Activated CD4-positive, alpha-beta memory T cell treated with anti-CD3 and anti-CD28 coated beads, Interleukin-2, amount 10 ng/mL, durations not matched to agents 7 days and 5 days (primary cell): ENCODE measurements around the gene NDUFA3. TPM values are rescaled to one million over a fixed set of nuclear protein-coding genes. Genes with fewer than 3 reads are reported as not detected.

Source experiments
- CTCF ChIA-PET: fragments of 350-600 bp; sonication (Branson Sonifier 250); formaldehyde crosslinking; loops from one replicate; lab custom pipeline; 2021; ENCODE audit warnings: antibody characterized with exemption, inconsistent platforms; lab: Charles Lee
- POLR2A ChIA-PET: fragments of 350-600 bp; sonication (Branson Sonifier 250); formaldehyde crosslinking; loops from one replicate; lab custom pipeline; 2021; ENCODE audit warnings: antibody characterized with exemption; lab: Charles Lee
- DNase-seq: peaks from one replicate; pipeline ENCODE4 v3.0.0-alpha.2; 2020
- H3K27ac Mint-ChIP-seq: one replicate; pipeline ENCODE4 v1.8.0; 2021; ENCODE audit warnings: mild to moderate bottlenecking, mixed read lengths
- H3K27me3 Mint-ChIP-seq: one replicate; pipeline ENCODE4 v1.8.0; 2021; ENCODE audit warnings: mixed read lengths
- H3K36me3 Mint-ChIP-seq: one replicate; pipeline ENCODE4 v1.8.0; 2021; ENCODE audit warnings: low read depth, mixed read lengths
- H3K4me1 Mint-ChIP-seq: one replicate; pipeline ENCODE4 v1.8.0; 2021; ENCODE audit warnings: mixed read lengths
- H3K4me3 Mint-ChIP-seq: one replicate; pipeline ENCODE4 v1.8.0; 2021; ENCODE audit warnings: mild to moderate bottlenecking, mixed read lengths
- H3K9me3 Mint-ChIP-seq: one replicate; pipeline ENCODE4 v1.8.0; 2021; ENCODE audit warnings: mixed read lengths
- total RNA-seq, 2 experiments: library from RNA; stranded (reverse); gene quantifications; one replicate each; pipeline ENCODE4 v1.2.3, GENCODE V29; 2021

The NDUFA3 gene
- total RNA-seq, 2 experiments from 2014 or later, result 115 to 116 TPM

GRCh38 chr19:54149021-54149812 is 46.6 kb downstream of the NDUFA3 start:
- POLR2A ChIA-PET, result interaction anchor here (0.7 to 2.6 kb wide), 4 partner anchors 10 to 52 kb away, joined by 3 to 12 read pairs (median 9); partner anchors contain the start of genes CNOT3 and LENG1
- H3K27ac Mint-ChIP-seq, result no peak overlapping the region
- no peaks in the 10 kb centered on the region for H3K9me3 Mint-ChIP-seq
- H3K4me3 Mint-ChIP-seq, result no peak overlapping the region
- DNase-seq, result no peak
- H3K4me1 Mint-ChIP-seq, result peaks cover 8% of the 10 kb centered on the region
- no peaks in the 10 kb centered on the region for H3K27me3 Mint-ChIP-seq
- CTCF ChIA-PET, result interaction anchor here (0.6 to 0.8 kb wide), 2 partner anchors 10 to 246 kb away, joined by 3 read pairs; partner anchors contain the start of gene LENG1
- peaks cover 75% of the 10 kb centered on the region for H3K36me3 Mint-ChIP-seq

- peaks cover 21% of the 10 kb centered on the region for H3K4me1 Mint-ChIP-seq
- DNase-seq, result no peak
- POLR2A ChIA-PET, result interaction anchor here (1.2 to 1.6 kb wide), 2 partner anchors 15 to 37 kb away, joined by 4 to 8 read pairs; partner anchors contain the start of gene CNOT3
- H3K9me3 Mint-ChIP-seq, result no peaks in the 10 kb centered on the region
- CTCF ChIA-PET, result no interaction called here
- H3K36me3 Mint-ChIP-seq, result peaks cover 75% of the 10 kb centered on the region
- no peak overlapping the region for H3K27ac Mint-ChIP-seq
- no peaks in the 10 kb centered on the region for H3K27me3 Mint-ChIP-seq
- no peak overlapping the region for H3K4me3 Mint-ChIP-seq
Measured at GRCh38 chr19:54151362-54152035, 48.8 kb downstream of the NDUFA3 start.

GRCh38 chr19:54152267-54152666 is 49.6 kb downstream of the NDUFA3 start:
- Mint-ChIP-seq H3K27me3 (no peaks in the 10 kb centered on the region), H3K4me3 (no peak overlapping the region), H3K4me1 (peaks cover 27% of the 10 kb centered on the region), H3K36me3 (peaks cover 75% of the 10 kb centered on the region), H3K9me3 (no peaks in the 10 kb centered on the region), H3K27ac (no peak overlapping the region)
- ChIA-PET CTCF (no interaction called here), POLR2A (interaction anchor here (1.6 kb wide), 1 partner anchor 16 kb away, joined by 8 read pairs; the partner anchor contains the start of gene CNOT3)
- DNase-seq, result no peak

- no peaks in the 10 kb centered on the region for H3K9me3 Mint-ChIP-seq
- peaks cover 72% of the 10 kb centered on the region for H3K36me3 Mint-ChIP-seq
- POLR2A ChIA-PET, result interaction anchor here (1.3 to 1.6 kb wide), 2 partner anchors 14 to 16 kb away, joined by 4 to 8 read pairs; partner anchors contain the start of gene CNOT3
- no peaks in the 10 kb centered on the region for H3K27me3 Mint-ChIP-seq
- CTCF ChIA-PET, result no interaction called here
- no peak overlapping the region for H3K27ac Mint-ChIP-seq
- H3K4me3 Mint-ChIP-seq, result no peak overlapping the region
- DNase-seq, result no peak
- H3K4me1 Mint-ChIP-seq, result peaks cover 28% of the 10 kb centered on the region
Measured at GRCh38 chr19:54152878-54153524, 50.3 kb downstream of the NDUFA3 start.

- POLR2A ChIA-PET, result interaction anchor here (1.3 kb wide), 1 partner anchor 15 kb away, joined by 4 read pairs; no protein-coding TSS in a partner anchor
- peak overlapping the region; percentile 87 for H3K27ac Mint-ChIP-seq
- no peak overlapping the region for H3K4me3 Mint-ChIP-seq
- peaks cover 36% of the 10 kb centered on the region for H3K4me1 Mint-ChIP-seq
- H3K9me3 Mint-ChIP-seq, result no peaks in the 10 kb centered on the region
- peaks cover 71% of the 10 kb centered on the region for H3K36me3 Mint-ChIP-seq
- H3K27me3 Mint-ChIP-seq, result no peaks in the 10 kb centered on the region
- CTCF ChIA-PET, result no interaction called here
- DNase-seq, result no peak
Measured at GRCh38 chr19:54153731-54154326, 51.2 kb downstream of the NDUFA3 start.

- peak; percentile 61 for DNase-seq
- POLR2A ChIA-PET, result interaction anchor here (7.6 kb wide), 1 partner anchor 17 kb away, joined by 66 read pairs; the partner anchor contains the start of gene CNOT3
- Mint-ChIP-seq H3K27ac (peak overlapping the region; percentile 87), H3K36me3 (peaks cover 63% of the 10 kb centered on the region), H3K27me3 (no peaks in the 10 kb centered on the region), H3K9me3 (no peaks in the 10 kb centered on the region), H3K4me1 (peaks cover 41% of the 10 kb centered on the region), H3K4me3 (no peak overlapping the region)
- CTCF ChIA-PET, result no interaction called here
Measured at GRCh38 chr19:54154603-54155345, 52.1 kb downstream of the NDUFA3 start.

GRCh38 chr19:54155694-54156093 is 53.0 kb downstream of the NDUFA3 start:
- DNase-seq, result no peak
- H3K9me3 Mint-ChIP-seq, result no peaks in the 10 kb centered on the region
- peak overlapping the region; percentile 56 for H3K27ac Mint-ChIP-seq
- peaks cover 49% of the 10 kb centered on the region for H3K4me1 Mint-ChIP-seq
- ChIA-PET CTCF (interaction anchor here (0.7 kb wide), 1 partner anchor 32 kb away, joined by 3 read pairs; no protein-coding TSS in a partner anchor), POLR2A (interaction anchor here (1.1 to 7.6 kb wide), 2 partner anchors 18 to 35 kb away, joined by 3 to 66 read pairs; partner anchors contain the start of genes CNOT3 and TSEN34)
- H3K4me3 Mint-ChIP-seq, result no peak overlapping the region
- H3K27me3 Mint-ChIP-seq, result no peaks in the 10 kb centered on the region
- H3K36me3 Mint-ChIP-seq, result peaks cover 58% of the 10 kb centered on the region

GRCh38 chr19:54156490-54156889 is 53.8 kb downstream of the NDUFA3 start:
- Mint-ChIP-seq H3K36me3 (peaks cover 52% of the 10 kb centered on the region), H3K4me3 (no peak overlapping the region), H3K9me3 (no peaks in the 10 kb centered on the region), H3K27ac (no peak overlapping the region), H3K4me1 (peaks cover 55% of the 10 kb centered on the region), H3K27me3 (no peaks in the 10 kb centered on the region)
- ChIA-PET CTCF (interaction anchor here (0.7 kb wide), 1 partner anchor 31 kb away, joined by 3 read pairs; no protein-coding TSS in a partner anchor), POLR2A (interaction anchor here (1.1 to 7.6 kb wide), 3 partner anchors 19 to 41 kb away, joined by 3 to 66 read pairs (median 5); partner anchors contain the start of genes CNOT3, PRPF31, TFPT and TSEN34)
- DNase-seq, result no peak

GRCh38 chr19:54156953-54157352 is 54.3 kb downstream of the NDUFA3 start:
- ChIA-PET CTCF (no interaction called here), POLR2A (interaction anchor here (1.6 to 7.6 kb wide), 2 partner anchors 19 to 42 kb away, joined by 5 to 66 read pairs; partner anchors contain the start of genes CNOT3, PRPF31 and TFPT)
- no peaks in the 10 kb centered on the region for H3K27me3 Mint-ChIP-seq
- DNase-seq, result no peak
- H3K36me3 Mint-ChIP-seq, result peaks cover 48% of the 10 kb centered on the region
- H3K27ac Mint-ChIP-seq, result peak overlapping the region; percentile 19
- no peaks in the 10 kb centered on the region for H3K9me3 Mint-ChIP-seq
- H3K4me1 Mint-ChIP-seq, result peaks cover 58% of the 10 kb centered on the region
- peak overlapping the region; percentile 10 for H3K4me3 Mint-ChIP-seq
